ENCODE data around the gene KRT82. TPM values are rescaled to one million over a fixed set of nuclear protein-coding genes. Genes with fewer than 3 reads are reported as not detected.

The KRT82 gene
- total RNA-seq, 4 donors from 2014 or later: not detected

DNA sequence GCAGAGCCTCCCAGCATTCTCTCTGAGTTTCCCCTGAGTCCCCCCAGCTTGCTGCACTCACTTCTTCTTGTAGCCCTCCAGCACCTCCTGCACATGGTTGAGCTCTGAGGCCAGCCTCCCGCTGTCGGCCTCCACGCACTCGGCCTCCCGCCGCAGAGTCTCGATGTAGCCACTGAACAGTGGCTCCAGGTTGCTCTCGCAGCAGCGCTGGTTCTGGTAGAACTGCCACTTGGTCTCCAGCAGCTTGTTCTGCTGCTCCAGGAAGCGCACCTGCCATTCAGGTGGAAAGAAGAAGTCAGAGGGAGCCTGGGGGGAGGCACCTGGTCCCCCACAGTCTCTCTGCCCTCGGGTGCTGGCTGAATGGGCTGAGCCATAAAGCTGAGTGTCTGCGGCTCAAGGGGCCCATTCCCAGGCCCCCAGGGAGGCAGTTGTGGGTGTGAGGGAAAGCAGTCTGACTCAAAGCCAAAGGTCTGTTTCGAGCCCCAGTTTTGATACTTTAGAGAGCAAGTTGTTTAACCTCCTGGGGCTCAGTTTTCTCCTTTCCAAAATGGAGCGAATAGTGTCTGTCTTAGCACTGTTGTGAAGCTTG, 41.1 kb downstream of the KRT82 start:
- TF ChIP-seq, protein P1, sequence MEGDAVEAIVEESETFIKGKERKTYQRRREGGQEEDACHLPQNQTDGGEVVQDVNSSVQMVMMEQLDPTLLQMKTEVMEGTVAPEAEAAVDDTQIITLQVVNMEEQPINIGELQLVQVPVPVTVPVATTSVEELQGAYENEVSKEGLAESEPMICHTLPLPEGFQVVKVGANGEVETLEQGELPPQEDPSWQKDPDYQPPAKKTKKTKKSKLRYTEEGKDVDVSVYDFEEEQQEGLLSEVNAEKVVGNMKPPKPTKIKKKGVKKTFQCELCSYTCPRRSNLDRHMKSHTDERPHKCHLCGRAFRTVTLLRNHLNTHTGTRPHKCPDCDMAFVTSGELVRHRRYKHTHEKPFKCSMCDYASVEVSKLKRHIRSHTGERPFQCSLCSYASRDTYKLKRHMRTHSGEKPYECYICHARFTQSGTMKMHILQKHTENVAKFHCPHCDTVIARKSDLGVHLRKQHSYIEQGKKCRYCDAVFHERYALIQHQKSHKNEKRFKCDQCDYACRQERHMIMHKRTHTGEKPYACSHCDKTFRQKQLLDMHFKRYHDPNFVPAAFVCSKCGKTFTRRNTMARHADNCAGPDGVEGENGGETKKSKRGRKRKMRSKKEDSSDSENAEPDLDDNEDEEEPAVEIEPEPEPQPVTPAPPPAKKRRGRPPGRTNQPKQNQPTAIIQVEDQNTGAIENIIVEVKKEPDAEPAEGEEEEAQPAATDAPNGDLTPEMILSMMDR (IDR thresholded peaks at IDR 0.05): no peak
- ATAC-seq (ENCODE audit: low FRiP score) (no peak), DNase-seq (ENCODE audit: low spot score) (no peak)

- ATAC-seq (ENCODE audit: low FRiP score) (no peak), DNase-seq (ENCODE audit: low spot score) (no peak)
- TF ChIP-seq, protein P1 (IDR thresholded peaks at IDR 0.05): no peak
These were observed 42.1 kb downstream of the KRT82 start for GRCh38 chr12:52364061-52364460.

- TF ChIP-seq, protein P1 (IDR thresholded peaks at IDR 0.05): no peak
- ATAC-seq (ENCODE audit: low FRiP score) (no peak), DNase-seq (ENCODE audit: low spot score) (no peak)
These were observed 42.9 kb downstream of the KRT82 start for GRCh38 chr12:52363111-52363679.

DNA sequence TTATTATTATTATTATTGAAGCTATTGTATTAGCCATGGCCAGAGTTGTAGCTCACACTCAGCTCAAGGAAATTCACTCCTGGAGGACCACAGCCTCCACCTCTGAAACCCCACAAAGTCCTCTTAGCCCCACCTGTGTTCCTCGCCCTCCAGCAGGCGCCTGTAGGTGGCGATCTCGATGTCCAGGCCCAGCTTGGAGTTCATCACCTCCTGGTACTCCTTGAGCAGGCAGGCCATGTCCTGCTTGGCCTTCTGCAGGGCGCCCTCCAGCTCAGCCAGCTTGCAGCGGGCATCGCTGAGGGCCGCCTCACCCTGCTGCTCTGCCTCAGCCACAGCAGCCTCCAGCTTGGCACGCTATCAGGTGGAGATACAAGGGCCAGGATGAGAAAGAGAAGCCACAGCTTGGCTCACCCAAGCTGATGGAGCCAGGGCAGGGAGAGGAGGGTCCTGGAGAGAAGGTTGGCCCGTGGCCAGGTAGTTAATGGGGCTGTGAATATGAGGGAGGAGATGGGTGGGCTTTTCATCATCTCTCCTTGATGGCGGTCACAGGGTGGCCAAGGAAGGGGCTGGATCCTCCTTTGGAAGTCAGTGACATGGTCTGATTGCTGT, 43.9 kb downstream of the KRT82 start:
- TF ChIP-seq, protein P1 (IDR thresholded peaks at IDR 0.05): no peak
- DNase-seq (ENCODE audit: low spot score): no peak
- ATAC-seq (ENCODE audit: low FRiP score): no peak

DNA sequence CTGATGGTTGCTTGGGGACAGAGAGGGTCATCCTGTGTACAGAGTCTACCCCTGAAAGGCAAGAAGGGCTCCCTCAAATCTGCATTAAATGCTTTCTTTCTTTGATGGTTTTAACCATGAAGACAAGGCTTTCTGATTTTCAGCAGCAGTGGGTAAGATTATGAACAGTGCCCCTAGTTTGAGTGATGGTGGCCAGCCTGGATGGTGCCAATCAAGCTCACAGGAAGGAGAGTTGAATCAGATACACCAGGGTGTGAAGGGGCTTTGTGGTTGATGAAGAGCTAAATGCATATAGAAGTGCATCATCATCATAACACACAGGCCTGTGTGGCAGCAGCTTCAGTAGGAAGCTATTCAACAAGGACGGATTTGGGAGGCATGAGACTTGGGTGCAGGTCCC, 44.6 kb downstream of the KRT82 start:
- DNase-seq (ENCODE audit: low spot score) (no peak), ATAC-seq (ENCODE audit: low FRiP score) (no peak)
- TF ChIP-seq, protein P1 (IDR thresholded peaks at IDR 0.05): no peak

- TF ChIP-seq, protein P1 (IDR thresholded peaks at IDR 0.05): no peak
- no peak for DNase-seq (ENCODE audit: low spot score)
- no peak for ATAC-seq (ENCODE audit: low FRiP score)
These were observed 45.4 kb downstream of the KRT82 start for GRCh38 chr12:52360663-52361271.
